ENCODE data around the gene PGAM1.

The PGAM1 gene

GRCh38 chr10:97388152-97388551 lies 37.8 kb upstream of the PGAM1 start:
- H3K9me3 ChIP-seq (ENCODE audit: low read length), result no peaks in the 10 kb centered on the region
- H3K4me1 ChIP-seq (ENCODE audit: insufficient read depth, low read length, severe bottlenecking), result no peaks in the 10 kb centered on the region
- H3K27me3 ChIP-seq (ENCODE audit: insufficient read depth, low read length), result no peaks in the 10 kb centered on the region
- H3F3A ChIP-seq (ENCODE audit: insufficient read depth, low read length), result no peaks in the 10 kb centered on the region
- H3K79me2 ChIP-seq (ENCODE audit: insufficient read depth, low read length), result no peaks in the 10 kb centered on the region
- H3K27ac ChIP-seq (ENCODE audit: low read depth, low read length, poor library complexity, severe bottlenecking), result no peak overlapping the region
- peaks cover 26% of the 10 kb centered on the region for H3K36me3 ChIP-seq (ENCODE audit: insufficient read depth, low read length)
- H2AFZ ChIP-seq (ENCODE audit: low read length), result no peak overlapping the region
- no peak for TF ChIP-seq EZH2 (IDR thresholded peaks at IDR 0.05; ENCODE audit: borderline replicate concordance, low read length)
- TF ChIP-seq, protein P1, sequence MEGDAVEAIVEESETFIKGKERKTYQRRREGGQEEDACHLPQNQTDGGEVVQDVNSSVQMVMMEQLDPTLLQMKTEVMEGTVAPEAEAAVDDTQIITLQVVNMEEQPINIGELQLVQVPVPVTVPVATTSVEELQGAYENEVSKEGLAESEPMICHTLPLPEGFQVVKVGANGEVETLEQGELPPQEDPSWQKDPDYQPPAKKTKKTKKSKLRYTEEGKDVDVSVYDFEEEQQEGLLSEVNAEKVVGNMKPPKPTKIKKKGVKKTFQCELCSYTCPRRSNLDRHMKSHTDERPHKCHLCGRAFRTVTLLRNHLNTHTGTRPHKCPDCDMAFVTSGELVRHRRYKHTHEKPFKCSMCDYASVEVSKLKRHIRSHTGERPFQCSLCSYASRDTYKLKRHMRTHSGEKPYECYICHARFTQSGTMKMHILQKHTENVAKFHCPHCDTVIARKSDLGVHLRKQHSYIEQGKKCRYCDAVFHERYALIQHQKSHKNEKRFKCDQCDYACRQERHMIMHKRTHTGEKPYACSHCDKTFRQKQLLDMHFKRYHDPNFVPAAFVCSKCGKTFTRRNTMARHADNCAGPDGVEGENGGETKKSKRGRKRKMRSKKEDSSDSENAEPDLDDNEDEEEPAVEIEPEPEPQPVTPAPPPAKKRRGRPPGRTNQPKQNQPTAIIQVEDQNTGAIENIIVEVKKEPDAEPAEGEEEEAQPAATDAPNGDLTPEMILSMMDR (IDR thresholded peaks at IDR 0.05; ENCODE audit: low read length), result no peak
- H4K20me1 ChIP-seq (ENCODE audit: insufficient read depth, low read length), result no peaks in the 10 kb centered on the region
- H3K9me2 ChIP-seq (ENCODE audit: low read depth, low read length), result no peaks in the 10 kb centered on the region
- H3K9ac ChIP-seq (ENCODE audit: low read length), result no peak overlapping the region
- no peak overlapping the region for H3K4me2 ChIP-seq (ENCODE audit: low read length)
- H3K4me3 ChIP-seq (ENCODE audit: low read depth, low read length, poor library complexity, severe bottlenecking), result no peak overlapping the region

DNA sequence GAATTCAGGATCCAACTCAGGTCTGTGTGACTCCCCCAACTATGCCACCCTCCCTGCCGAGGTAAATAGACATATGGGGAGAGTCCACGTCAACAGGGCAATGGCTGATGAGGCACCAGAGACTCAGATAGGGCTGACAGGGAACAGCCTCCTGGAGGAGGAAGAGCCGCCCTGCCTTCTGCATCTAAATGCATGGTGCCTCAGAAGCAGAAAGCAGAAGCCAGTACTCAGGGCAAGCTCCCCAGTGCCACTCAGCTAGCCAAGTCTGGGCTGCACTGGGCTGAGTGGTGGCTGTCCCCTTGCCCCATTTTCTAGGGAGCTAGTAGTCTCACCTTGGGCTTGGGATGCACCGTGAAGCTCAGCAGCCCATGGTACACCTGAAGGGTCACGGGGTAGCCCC lies 35.9 kb upstream of the PGAM1 start:
- Histone ChIP-seq H3K4me1 (ENCODE audit: insufficient read depth, low read length, severe bottlenecking) (no peaks in the 10 kb centered on the region), H3F3A (ENCODE audit: insufficient read depth, low read length) (no peaks in the 10 kb centered on the region), H3K9ac (ENCODE audit: low read length) (no peak overlapping the region), H3K36me3 (ENCODE audit: insufficient read depth, low read length) (peaks cover 26% of the 10 kb centered on the region), H3K4me3 (ENCODE audit: low read depth, low read length, poor library complexity, severe bottlenecking) (no peak overlapping the region), H2AFZ (ENCODE audit: low read length) (no peak overlapping the region), H3K79me2 (ENCODE audit: insufficient read depth, low read length) (no peaks in the 10 kb centered on the region), H3K27me3 (ENCODE audit: insufficient read depth, low read length) (no peaks in the 10 kb centered on the region), H3K4me2 (ENCODE audit: low read length) (no peak overlapping the region), H3K9me2 (ENCODE audit: low read depth, low read length) (no peaks in the 10 kb centered on the region), H3K27ac (ENCODE audit: low read depth, low read length, poor library complexity, severe bottlenecking) (no peak overlapping the region), H3K9me3 (ENCODE audit: low read length) (no peaks in the 10 kb centered on the region), H4K20me1 (ENCODE audit: insufficient read depth, low read length) (no peaks in the 10 kb centered on the region)
- TF ChIP-seq, protein P1 (IDR thresholded peaks at IDR 0.05; ENCODE audit: low read length), result no peak
- no peak for TF ChIP-seq EZH2 (IDR thresholded peaks at IDR 0.05; ENCODE audit: borderline replicate concordance, low read length)

DNA sequence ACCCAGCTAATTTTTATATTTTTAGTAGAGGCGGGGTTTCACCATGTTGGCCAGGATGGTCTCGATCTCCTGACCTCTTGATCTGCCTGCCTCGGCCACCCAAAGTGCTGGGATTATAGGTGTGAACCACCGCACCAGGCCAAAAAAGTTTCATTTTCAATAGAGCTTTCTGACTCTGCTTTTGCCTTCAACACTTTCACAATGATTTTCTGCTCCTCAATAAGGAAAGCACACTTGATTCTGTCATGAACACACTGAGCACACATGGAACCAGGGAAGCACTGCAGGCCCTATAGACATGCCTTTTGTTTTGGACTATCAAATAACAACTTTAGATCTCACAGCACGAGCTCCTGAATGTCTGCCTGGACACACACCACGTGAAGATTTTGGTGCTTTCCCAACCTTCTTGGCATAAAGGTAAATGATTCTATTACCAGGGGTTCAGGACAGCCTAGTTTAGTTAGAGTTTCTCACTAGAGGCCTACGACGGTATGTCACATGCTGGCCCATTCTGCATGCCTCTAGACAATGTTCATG lies 32.9 kb upstream of the PGAM1 start:
- no peaks in the 10 kb centered on the region for H3K27me3 ChIP-seq (ENCODE audit: insufficient read depth, low read length)
- no peaks in the 10 kb centered on the region for H3K9me3 ChIP-seq (ENCODE audit: low read length)
- H2AFZ ChIP-seq (ENCODE audit: low read length), result no peak overlapping the region
- no peaks in the 10 kb centered on the region for H3K9me2 ChIP-seq (ENCODE audit: low read depth, low read length)
- H3K79me2 ChIP-seq (ENCODE audit: insufficient read depth, low read length), result no peaks in the 10 kb centered on the region
- H3K9ac ChIP-seq (ENCODE audit: low read length), result no peak overlapping the region
- H3K36me3 ChIP-seq (ENCODE audit: insufficient read depth, low read length), result peaks cover 23% of the 10 kb centered on the region
- H3F3A ChIP-seq (ENCODE audit: insufficient read depth, low read length), result no peaks in the 10 kb centered on the region
- no peak for TF ChIP-seq EZH2 (IDR thresholded peaks at IDR 0.05; ENCODE audit: borderline replicate concordance, low read length)
- TF ChIP-seq, protein P1 (IDR thresholded peaks at IDR 0.05; ENCODE audit: low read length), result no peak
- no peak overlapping the region for H3K4me2 ChIP-seq (ENCODE audit: low read length)
- H3K27ac ChIP-seq (ENCODE audit: low read depth, low read length, poor library complexity, severe bottlenecking), result no peak overlapping the region
- no peak overlapping the region for H3K4me3 ChIP-seq (ENCODE audit: low read depth, low read length, poor library complexity, severe bottlenecking)
- no peaks in the 10 kb centered on the region for H3K4me1 ChIP-seq (ENCODE audit: insufficient read depth, low read length, severe bottlenecking)
- no peaks in the 10 kb centered on the region for H4K20me1 ChIP-seq (ENCODE audit: insufficient read depth, low read length)

Measured in OCI-LY1 (cell line).